GM20000 (cell line): ENCODE results near the gene KRTAP1-3.

Experiments used
- DNase-seq: peaks from one replicate; pipeline ENCODE4 v3.0.0; 2012; ENCODE audit warnings: low spot score
- CTCF ChIP-seq: IDR thresholded peaks from 2 replicates; pipeline ENCODE4 v1.5.1; 2012; ENCODE audit warnings: mild to moderate bottlenecking, control low read depth; ENCODE audit errors: extremely low read depth, missing control alignments

The KRTAP1-3 gene

DNA sequence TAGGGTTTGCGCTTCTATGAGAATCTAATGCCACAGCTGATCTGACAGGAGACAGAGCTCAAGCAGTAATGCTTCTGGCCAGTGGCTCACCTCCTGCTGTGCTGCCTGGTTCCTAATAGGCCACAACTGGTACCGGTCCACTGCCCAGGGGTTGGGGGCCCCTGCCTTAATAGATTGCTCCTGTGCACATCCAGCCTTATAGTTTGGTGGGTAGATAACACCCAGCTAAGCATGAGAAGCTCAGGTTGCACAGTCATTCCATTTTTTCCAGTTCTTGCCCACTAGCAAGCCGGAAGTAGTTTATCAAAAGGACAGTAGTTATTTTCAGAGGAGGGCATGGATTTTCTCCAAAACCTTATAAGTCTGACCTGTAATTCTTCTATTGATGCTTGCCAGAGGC, 15.3 kb downstream of the KRTAP1-3 start:
- no peak for DNase-seq
- TF ChIP-seq CTCF: no peak

DNA sequence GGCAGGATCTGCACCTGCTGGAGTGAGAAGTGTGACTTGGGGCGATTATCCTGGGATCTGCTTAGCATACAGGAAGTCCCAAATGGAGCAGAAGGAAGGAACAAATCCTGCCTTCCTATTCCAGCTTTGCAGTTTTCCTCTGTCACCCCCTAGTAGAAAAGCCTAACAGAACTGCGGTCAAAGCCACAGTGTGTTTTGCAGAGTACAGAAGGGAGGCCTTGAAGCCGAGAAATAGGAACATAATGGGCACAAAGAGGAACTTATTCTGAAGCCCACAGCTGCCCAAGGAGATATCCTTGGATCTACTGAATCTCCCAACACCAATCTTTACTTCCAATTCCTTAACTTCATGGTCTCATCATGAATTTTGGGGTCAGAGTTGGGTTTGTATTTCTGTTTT, 16.1 kb downstream of the KRTAP1-3 start:
- no peak for TF ChIP-seq CTCF

GRCh38 chr17:41016578-41017215, 18.0 kb downstream of the KRTAP1-3 start:
- TF ChIP-seq CTCF: no peak
- no peak for DNase-seq

More for the DNA sequence above, 16.1 kb downstream of the KRTAP1-3 start:
- DNase-seq: no peak

DNA sequence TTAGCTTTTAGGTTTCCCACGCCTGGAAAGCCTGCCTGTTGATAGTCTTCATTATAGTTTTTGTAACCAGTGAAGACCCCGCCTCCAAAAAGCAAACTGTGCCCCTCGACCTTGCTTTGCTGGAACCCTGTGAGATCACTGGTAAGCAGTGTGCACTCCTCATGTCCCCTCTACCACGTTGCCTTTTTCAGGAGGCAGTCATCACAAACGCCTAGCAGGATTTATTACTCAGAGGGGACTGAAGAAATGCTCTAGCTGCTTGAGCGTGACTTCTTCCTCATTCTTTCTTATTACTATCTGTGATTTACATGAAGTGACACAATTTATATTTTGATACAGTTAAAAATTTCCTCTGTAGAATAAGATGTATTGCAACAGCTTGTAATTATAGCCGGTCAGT, 19.2 kb downstream of the KRTAP1-3 start:
- no peak for DNase-seq
- no peak for TF ChIP-seq CTCF

GRCh38 chr17:41013606-41014005, 21.1 kb downstream of the KRTAP1-3 start:
- no peak for DNase-seq
- no peak for TF ChIP-seq CTCF

GRCh38 chr17:41013181-41013580, 21.5 kb downstream of the KRTAP1-3 start:
- no peak for TF ChIP-seq CTCF
- DNase-seq: no peak

GRCh38 chr17:41012326-41013120, 22.2 kb downstream of the KRTAP1-3 start:
- no peak for DNase-seq
- no peak for TF ChIP-seq CTCF
